Neuronal stem cell (in vitro differentiated cells): ENCODE results near the gene SENP7.

ENCODE experiments used
- DNase-seq: peaks from one replicate; pipeline ENCODE4 v3.0.0-alpha.2; 2013; ENCODE audit warnings: low spot score
- H2AFZ ChIP-seq: one replicate; pipeline ENCODE4 v1.6.1; 2013; ENCODE audit warnings: mild to moderate bottlenecking, low read length, inconsistent platforms
- H2AK5ac ChIP-seq: 2 replicates; pipeline ENCODE4 v1.6.1; 2013; ENCODE audit warnings: low read depth, mild to moderate bottlenecking, inconsistent platforms, low read length, moderate library complexity, mixed read lengths
- H2BK120ac ChIP-seq: 2 replicates; pipeline ENCODE4 v1.6.1; 2013; ENCODE audit warnings: low read depth, mild to moderate bottlenecking, inconsistent platforms, low read length, moderate library complexity, mixed read lengths
- H2BK12ac ChIP-seq: one replicate; pipeline ENCODE4 v1.6.1; 2013; ENCODE audit warnings: low read length, inconsistent platforms
- H2BK15ac ChIP-seq: 2 replicates; pipeline ENCODE4 v1.6.1; 2013; ENCODE audit warnings: mild to moderate bottlenecking, low read length, inconsistent platforms, mixed read lengths
- H2BK5ac ChIP-seq: one replicate; pipeline ENCODE4 v1.6.1; 2013; ENCODE audit warnings: inconsistent platforms, mild to moderate bottlenecking, low read length, moderate library complexity
- H3K14ac ChIP-seq: one replicate; pipeline ENCODE4 v1.6.1; 2013; ENCODE audit warnings: low read length, inconsistent platforms
- H3K18ac ChIP-seq: 2 replicates; pipeline ENCODE4 v1.6.1; 2013; ENCODE audit warnings: low read length, inconsistent platforms
- H3K23ac ChIP-seq: 2 replicates; pipeline ENCODE4 v1.6.1; 2013; ENCODE audit warnings: low read depth, mild to moderate bottlenecking, mixed read lengths, low read length, inconsistent platforms; ENCODE audit not compliant: poor library complexity
- H3K27ac ChIP-seq: replicated peaks from 3 replicates; pipeline ENCODE4 v1.5.1; 2013; ENCODE audit warnings: low read length, inconsistent platforms
- H3K27me3 ChIP-seq, 3 experiments: 2 replicates each; pipeline ENCODE4 v1.6.1; 2013; ENCODE audit warnings: low read length in 3 of 3, mild to moderate bottlenecking in 2 of 3, inconsistent platforms in 1 of 3, low read depth in 1 of 3, mixed read lengths in 1 of 3, moderate library complexity in 1 of 3; ENCODE audit not compliant: control insufficient read depth in 3 of 3, insufficient read depth in 3 of 3
- H3K36me3 ChIP-seq, 2 donors: replicated peaks in 1 of 2; 2 replicates each; pipeline ENCODE4 v1.6.1; 2013; ENCODE audit warnings: low read length in 2 of 2; ENCODE audit not compliant: control insufficient read depth in 2 of 2, insufficient read depth in 2 of 2
- H3K4ac ChIP-seq: 2 replicates; pipeline ENCODE4 v1.6.1; 2013; ENCODE audit warnings: inconsistent platforms, mild to moderate bottlenecking, low read length, moderate library complexity
- H3K4me1 ChIP-seq, 2 donors: 1 replicate in 1 of 2; 2 replicates in 1 of 2; pipeline ENCODE4 v1.6.1; 2013; ENCODE audit warnings: low read length in 2 of 2, low read depth in 1 of 2; ENCODE audit not compliant: control insufficient read depth in 2 of 2, insufficient read depth in 1 of 2
- H3K4me2 ChIP-seq: one replicate; pipeline ENCODE4 v1.6.1; 2013; ENCODE audit warnings: mild to moderate bottlenecking, low read length, inconsistent platforms; ENCODE audit not compliant: insufficient read depth, poor library complexity, severe bottlenecking
- H3K4me3 ChIP-seq, 2 donors: 2 replicates each; pipeline ENCODE4 v1.5.1; 2013; ENCODE audit warnings: low read length in 2 of 2, mild to moderate bottlenecking in 2 of 2, inconsistent platforms in 1 of 2, moderate library complexity in 1 of 2
- H3K79me1 ChIP-seq: one replicate; pipeline ENCODE4 v1.6.1; 2013; ENCODE audit warnings: low read depth, mild to moderate bottlenecking, inconsistent platforms, low read length, moderate library complexity
- H3K9ac ChIP-seq: one replicate; pipeline ENCODE4 v1.6.1; 2013; ENCODE audit warnings: mild to moderate bottlenecking, low read depth, low read length, inconsistent platforms; ENCODE audit not compliant: poor library complexity
- H3K9me3 ChIP-seq, 2 donors: replicated peaks in 1 of 2; 2 replicates each; pipeline versions ENCODE3 to v1.6.1; 2013; ENCODE audit warnings: low read length in 2 of 2, mild to moderate bottlenecking in 2 of 2, inconsistent platforms in 1 of 2, low read depth in 1 of 2, mixed read lengths in 1 of 2, moderate library complexity in 1 of 2; ENCODE audit not compliant: control insufficient read depth in 2 of 2, insufficient read depth in 1 of 2
- H4K8ac ChIP-seq: one replicate; pipeline ENCODE4 v1.6.1; 2013; ENCODE audit warnings: low read depth, mild to moderate bottlenecking, inconsistent platforms, low read length, moderate library complexity
- H4K91ac ChIP-seq: one replicate; pipeline ENCODE4 v1.6.1; 2013; ENCODE audit warnings: low read length, low read depth, mild to moderate bottlenecking, inconsistent platforms; ENCODE audit not compliant: poor library complexity
- WGBS, 2 donors: extraction: QIAGEN DNeasy Blood & Tissue Kit; methylation state at CpG; one replicate each; pipeline ENCODE4 v1.1.7; 2013; ENCODE audit warnings: missing lambda C conversion rate in 2 of 2, mixed read lengths in 1 of 2; ENCODE audit not compliant: insufficient read length in 2 of 2, insufficient replicate concordance in 1 of 2; ENCODE audit errors: extremely low coverage in 2 of 2; 5-methylcytosine and 5-hydroxymethylcytosine counted together

The SENP7 gene

DNA sequence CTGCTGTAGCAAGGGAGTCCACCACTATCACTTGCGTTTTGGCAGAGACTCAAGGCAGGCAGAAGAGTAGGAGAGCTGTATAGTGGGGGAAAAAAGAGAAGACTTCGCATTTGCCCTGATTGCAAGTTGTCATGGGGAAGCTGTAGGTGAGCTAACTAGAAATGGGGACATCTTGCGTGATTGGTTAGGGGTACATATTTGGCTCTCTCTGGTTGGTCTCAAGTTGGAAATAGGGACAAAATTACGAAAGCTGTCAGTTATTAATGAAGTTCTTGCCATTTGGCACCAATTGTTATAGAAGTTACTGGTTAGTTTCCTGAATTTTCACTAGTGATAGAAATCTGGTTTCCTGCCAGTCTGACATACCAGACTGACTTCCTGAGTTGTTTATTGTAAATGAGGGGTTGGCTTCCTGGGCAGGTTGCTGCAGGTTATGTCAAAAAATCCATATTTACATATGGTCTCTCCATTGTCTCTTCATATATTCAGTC lies 8.2 kb upstream of the SENP7 start:
- no peak overlapping the region for H3K9ac ChIP-seq
- H3K79me1 ChIP-seq: no peaks in the 10 kb centered on the region
- no peak overlapping the region for H3K18ac ChIP-seq
- H4K8ac ChIP-seq: no peak overlapping the region
- no peaks in the 10 kb centered on the region for H3K9me3 ChIP-seq
- H2BK12ac ChIP-seq: no peak overlapping the region
- H2BK5ac ChIP-seq: no peak overlapping the region
- H3K27me3 ChIP-seq: peaks cover 0 to 7% (median 0%) of the 10 kb centered on the region in 3 experiments
- H2AK5ac ChIP-seq: no peak overlapping the region
- no peak overlapping the region for H3K27ac ChIP-seq
- no peak overlapping the region for H3K23ac ChIP-seq
- no peak overlapping the region for H2BK120ac ChIP-seq
- DNase-seq: no peak
- H3K36me3 ChIP-seq: no peaks in the 10 kb centered on the region
- H3K4me1 ChIP-seq: no peaks in the 10 kb centered on the region
- no peak overlapping the region for H4K91ac ChIP-seq
- no peak overlapping the region for H2AFZ ChIP-seq
- H3K4me2 ChIP-seq: no peak overlapping the region
- H3K4me3 ChIP-seq: no peak overlapping the region
- no peak overlapping the region for H3K4ac ChIP-seq
- H2BK15ac ChIP-seq: no peak overlapping the region
- H3K14ac ChIP-seq: no peak overlapping the region
- WGBS, 2 donors: no CpG with 5 or more reads among the region's 4 CpGs

DNA sequence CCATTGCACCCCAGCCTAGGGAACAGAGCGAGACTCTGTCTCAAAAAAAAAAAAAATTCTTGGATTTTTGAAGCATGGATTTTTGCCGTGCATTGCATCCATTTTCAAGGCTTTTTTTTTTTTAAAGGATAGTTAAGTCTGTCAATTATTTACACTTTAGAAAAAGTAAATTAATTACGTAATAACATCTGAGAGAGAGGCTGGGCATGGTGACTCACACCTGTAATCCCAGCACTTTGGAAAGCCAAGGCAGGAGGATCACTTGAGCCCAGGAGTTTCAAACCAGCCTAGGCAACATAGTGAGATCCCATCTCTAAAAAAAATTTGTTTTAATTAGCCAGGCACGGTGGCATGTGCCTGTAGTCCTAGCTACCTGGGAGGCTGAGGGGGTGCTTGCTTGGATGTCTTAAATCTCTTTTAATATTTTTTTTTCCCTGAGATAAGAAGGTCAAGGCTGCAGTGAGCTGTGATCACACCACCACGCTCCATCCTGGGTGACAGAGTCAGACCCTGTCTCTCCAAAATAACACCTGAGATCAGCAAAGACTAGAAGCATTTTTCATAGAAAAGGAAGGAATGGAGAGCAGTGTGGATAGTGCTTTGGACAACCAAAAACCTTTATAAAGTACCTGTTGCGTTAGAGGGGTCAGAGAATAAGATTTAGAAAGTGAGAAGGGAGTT lies 6.8 kb upstream of the SENP7 start:
- Histone ChIP-seq H2BK5ac (no peak overlapping the region), H3K79me1 (no peaks in the 10 kb centered on the region), H2AK5ac (no peak overlapping the region), H3K4me1 (no peaks in the 10 kb centered on the region), H4K8ac (no peak overlapping the region), H3K14ac (no peak overlapping the region), H3K4me3 (no peak overlapping the region), H3K4ac (no peak overlapping the region), H3K9me3 (no peaks in the 10 kb centered on the region), H4K91ac (no peak overlapping the region), H2BK15ac (no peak overlapping the region), H3K23ac (no peak overlapping the region), H3K4me2 (no peak overlapping the region), H2BK120ac (no peak overlapping the region), H3K36me3 (no peaks in the 10 kb centered on the region), H3K27ac (no peak overlapping the region), H3K9ac (no peak overlapping the region), H2BK12ac (no peak overlapping the region), H2AFZ (no peak overlapping the region), H3K18ac (no peak overlapping the region), H3K27me3 (peaks cover 0 to 7% (median 0%) of the 10 kb centered on the region in 3 experiments)
- DNase-seq: no peak
- no CpG with 5 or more reads among the region's 6 CpGs for WGBS, 2 donors

DNA sequence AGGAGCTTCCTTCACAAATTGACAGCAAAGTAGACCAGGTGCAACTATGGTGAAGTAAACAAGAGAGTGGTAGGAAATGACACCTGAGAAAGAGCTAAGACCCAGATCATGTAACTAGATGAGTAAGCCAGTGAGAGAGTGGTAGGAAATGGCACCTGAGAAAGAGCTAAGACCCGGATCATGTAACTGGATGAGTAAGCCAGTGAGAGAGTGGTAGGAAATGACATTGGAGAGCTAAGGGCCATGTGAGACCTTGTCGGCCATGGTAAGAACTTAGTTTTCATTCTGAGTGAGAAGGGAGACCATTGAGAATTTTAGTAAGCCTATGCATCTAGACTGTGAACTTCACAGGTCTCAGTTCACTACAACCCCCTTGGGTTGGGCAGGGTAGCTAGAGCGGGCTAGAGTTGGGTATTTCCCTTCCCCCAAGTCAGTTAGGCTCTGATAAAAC lies 5.4 kb upstream of the SENP7 start:
- Histone ChIP-seq H3K27ac (no peak overlapping the region), H2BK120ac (no peak overlapping the region), H4K91ac (no peak overlapping the region), H3K23ac (no peak overlapping the region), H3K4me1 (no peaks in the 10 kb centered on the region), H3K9ac (no peak overlapping the region), H3K4me2 (no peak overlapping the region), H4K8ac (no peak overlapping the region), H2BK15ac (no peak overlapping the region), H3K9me3 (no peaks in the 10 kb centered on the region), H3K14ac (no peak overlapping the region), H3K79me1 (no peaks in the 10 kb centered on the region), H3K4ac (no peak overlapping the region), H2AK5ac (no peak overlapping the region), H3K18ac (no peak overlapping the region), H2BK12ac (no peak overlapping the region), H3K36me3 (no peaks in the 10 kb centered on the region), H2BK5ac (no peak overlapping the region), H3K4me3 (no peak overlapping the region), H3K27me3 (peaks cover 0 to 7% (median 0%) of the 10 kb centered on the region in 3 experiments), H2AFZ (peak overlapping the region; percentile 40)
- no CpG with 5 or more reads among the region's 3 CpGs for WGBS, 2 donors
- DNase-seq: no peak

DNA sequence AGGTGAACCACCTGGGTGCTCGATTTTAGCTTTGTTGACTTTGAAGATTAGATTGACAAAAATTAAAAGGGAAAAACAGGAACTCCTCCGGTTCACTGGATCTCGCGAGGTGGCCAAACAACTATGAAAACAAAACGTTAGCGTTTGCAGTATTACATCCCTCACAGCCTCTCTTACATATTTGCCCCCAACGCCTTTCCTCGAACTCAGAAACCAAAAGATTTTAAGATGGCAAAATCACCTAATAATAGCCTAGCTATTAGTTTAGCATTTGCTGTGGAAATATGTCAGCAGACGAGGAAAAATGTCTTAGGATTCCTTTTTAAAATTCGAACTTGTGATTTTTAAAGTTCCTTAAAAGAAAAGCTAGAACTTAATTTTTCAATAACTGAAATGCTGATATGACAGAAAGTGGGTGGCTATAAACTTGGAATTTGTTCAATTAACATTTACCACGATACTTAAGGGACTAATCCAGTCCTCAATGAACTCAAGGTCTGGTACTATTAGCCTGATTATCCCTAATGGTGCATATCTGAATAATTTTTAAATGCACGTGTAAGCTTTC lies 491 bp upstream of the SENP7 start:
- H3K9ac ChIP-seq: no peak overlapping the region
- H4K8ac ChIP-seq: no peak overlapping the region
- H3K4ac ChIP-seq: no peak overlapping the region
- no peak overlapping the region for H2BK12ac ChIP-seq
- no peak overlapping the region for H2AK5ac ChIP-seq
- H4K91ac ChIP-seq: no peak overlapping the region
- no CpG with 5 or more reads among the region's 12 CpGs for WGBS, 2 donors
- H2BK120ac ChIP-seq: no peak overlapping the region
- no peaks in the 10 kb centered on the region for H3K36me3 ChIP-seq
- no peak overlapping the region for H3K23ac ChIP-seq
- H3K27me3 ChIP-seq: no peaks in the 10 kb centered on the region
- peak overlapping the region; percentile 65 for H3K27ac ChIP-seq
- no peak for DNase-seq
- no peak overlapping the region for H3K18ac ChIP-seq
- no peak overlapping the region for H2BK15ac ChIP-seq
- peak overlapping the region; percentile 38 for H3K4me2 ChIP-seq
- peak overlapping the region; percentile 88 for H2AFZ ChIP-seq
- H3K79me1 ChIP-seq: no peaks in the 10 kb centered on the region
- H2BK5ac ChIP-seq: no peak overlapping the region
- H3K4me1 ChIP-seq: peaks cover 0 to 1% of the 10 kb centered on the region in 2 donors
- no peaks in the 10 kb centered on the region for H3K9me3 ChIP-seq
- peak overlapping the region; percentile 71 to 76 for H3K4me3 ChIP-seq
- H3K14ac ChIP-seq: no peak overlapping the region
